IPS-18a (cell line): ENCODE data around the gene NOXRED1.
"Not testable (repeated sequence)": the region's sequence is repeated elsewhere in the genome, so short reads cannot be mapped to it uniquely, and the experiment has no call there.

ENCODE experiments used
- H3K27ac ChIP-seq: one replicate; pipeline ENCODE4 v1.5.1; 2013; ENCODE audit warnings: low read length
- H3K27me3 ChIP-seq: one replicate; pipeline ENCODE4 v1.6.1; 2013; ENCODE audit warnings: mild to moderate bottlenecking, low read length; ENCODE audit not compliant: control insufficient read depth, insufficient read depth
- H3K36me3 ChIP-seq: one replicate; pipeline ENCODE4 v1.6.1; 2013; ENCODE audit warnings: low read depth, low read length; ENCODE audit not compliant: control insufficient read depth
- H3K4me1 ChIP-seq: one replicate; pipeline ENCODE4 v1.6.1; 2013; ENCODE audit warnings: low read depth, low read length; ENCODE audit not compliant: control insufficient read depth
- H3K4me3 ChIP-seq: one replicate; pipeline ENCODE4 v1.5.1; 2013; ENCODE audit warnings: low read length
- H3K9ac ChIP-seq: one replicate; pipeline ENCODE4 v1.6.1; 2013; ENCODE audit warnings: mild to moderate bottlenecking, low read length, moderate library complexity
- H3K9me3 ChIP-seq: one replicate; pipeline ENCODE4 v1.6.1; 2013; ENCODE audit warnings: low read depth, low read length; ENCODE audit not compliant: control insufficient read depth

The NOXRED1 gene

GRCh38 chr14:77442196-77442595 lies 18.9 kb upstream of the NOXRED1 start:
- Histone ChIP-seq H3K4me3 (no peak overlapping the region), H3K27ac (no peak overlapping the region), H3K4me1 (no peaks in the 10 kb centered on the region), H3K9me3 (no peaks in the 10 kb centered on the region), H3K9ac (no peak overlapping the region), H3K36me3 (peaks cover 26% of the 10 kb centered on the region), H3K27me3 (no peaks in the 10 kb centered on the region)

- Histone ChIP-seq H3K9ac (no peak overlapping the region), H3K9me3 (no peaks in the 10 kb centered on the region), H3K4me1 (no peaks in the 10 kb centered on the region), H3K27me3 (no peaks in the 10 kb centered on the region), H3K4me3 (no peak overlapping the region), H3K36me3 (peaks cover 34% of the 10 kb centered on the region), H3K27ac (no peak overlapping the region)
These were observed 16.5 kb upstream of the NOXRED1 start for GRCh38 chr14:77439861-77440260.

DNA sequence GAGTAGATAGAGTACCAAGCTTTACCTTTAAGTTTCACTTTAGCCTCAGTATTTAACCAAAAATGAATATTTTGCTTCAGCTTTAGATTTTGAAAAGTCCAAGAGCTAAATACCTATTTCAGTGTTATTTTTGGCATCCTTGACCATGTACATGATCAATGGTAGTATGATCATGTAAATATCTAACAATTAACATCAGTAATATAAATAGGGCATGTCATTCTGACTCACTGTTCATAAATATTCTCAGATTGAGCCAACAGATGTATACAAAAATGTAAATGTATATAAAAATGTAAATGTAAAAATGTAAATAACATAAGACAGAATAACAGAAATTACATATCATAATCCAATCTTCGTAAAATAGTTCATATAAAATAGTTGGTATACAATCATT lies 15.3 kb upstream of the NOXRED1 start:
- H3K36me3 ChIP-seq: peaks cover 37% of the 10 kb centered on the region

GRCh38 chr14:77436042-77436441 lies 12.7 kb upstream of the NOXRED1 start:
- no peak overlapping the region for H3K4me3 ChIP-seq
- H3K9me3 ChIP-seq: no peaks in the 10 kb centered on the region
- H3K9ac ChIP-seq: no peak overlapping the region
- no peaks in the 10 kb centered on the region for H3K4me1 ChIP-seq
- H3K27ac ChIP-seq: no peak overlapping the region
- peaks cover 14% of the 10 kb centered on the region for H3K36me3 ChIP-seq
- H3K27me3 ChIP-seq: no peaks in the 10 kb centered on the region

More for the DNA sequence above, 15.3 kb upstream of the NOXRED1 start:
- Histone ChIP-seq H3K9ac (no peak overlapping the region), H3K27ac (no peak overlapping the region), H3K4me1 (no peaks in the 10 kb centered on the region), H3K4me3 (no peak overlapping the region), H3K27me3 (no peaks in the 10 kb centered on the region), H3K9me3 (no peaks in the 10 kb centered on the region)

DNA sequence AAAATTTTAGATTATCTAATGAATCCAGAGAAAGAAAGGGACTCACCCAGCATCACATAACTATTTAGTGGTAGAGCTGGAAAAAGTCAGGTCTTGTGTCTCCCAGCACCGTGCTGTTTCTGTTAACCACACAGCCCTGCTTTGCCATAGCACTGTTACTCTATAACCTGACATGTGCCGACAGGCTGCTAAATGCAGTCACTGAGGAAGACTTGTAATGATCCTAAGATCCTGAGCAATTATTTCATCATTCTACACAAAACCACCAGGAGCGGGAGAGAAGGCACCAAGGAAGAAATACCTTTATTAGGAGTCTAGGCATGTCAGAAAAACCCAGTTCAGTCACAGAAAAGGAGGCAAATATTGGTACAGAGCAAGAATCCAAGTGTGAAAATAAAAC lies 3.1 kb upstream of the NOXRED1 start:
- Histone ChIP-seq H3K9ac (no peak overlapping the region), H3K9me3 (no peaks in the 10 kb centered on the region), H3K27ac (no peak overlapping the region), H3K4me1 (peaks cover 11% of the 10 kb centered on the region), H3K36me3 (peaks cover 20% of the 10 kb centered on the region), H3K4me3 (no peak overlapping the region), H3K27me3 (no peaks in the 10 kb centered on the region)

DNA sequence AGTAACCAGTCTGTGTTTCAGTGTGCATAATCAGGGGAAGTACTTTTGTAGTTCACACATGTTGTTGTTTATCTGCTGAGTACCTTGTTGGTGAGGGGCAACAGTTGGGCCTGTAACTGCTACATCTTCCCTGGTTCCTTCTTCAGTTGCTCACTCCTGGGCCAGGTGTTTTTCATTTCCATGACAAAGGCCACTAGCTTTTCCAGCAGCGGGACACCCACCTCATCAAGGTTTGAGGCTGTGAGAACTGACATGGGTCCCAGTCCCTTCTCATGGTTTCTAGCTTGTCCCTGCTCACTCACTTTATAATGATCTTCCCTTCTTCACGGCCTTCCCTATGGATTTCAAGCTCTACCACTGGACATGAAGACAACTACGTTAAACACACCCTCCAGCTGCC lies 1.5 kb upstream of the NOXRED1 start:
- Histone ChIP-seq H3K9me3 (no peaks in the 10 kb centered on the region), H3K36me3 (peaks cover 20% of the 10 kb centered on the region), H3K9ac (no peak overlapping the region), H3K27ac (no peak overlapping the region), H3K4me3 (no peak overlapping the region), H3K27me3 (no peaks in the 10 kb centered on the region), H3K4me1 (peaks cover 11% of the 10 kb centered on the region)

- H3K4me1 ChIP-seq: peaks cover 11% of the 10 kb centered on the region
- H3K9ac ChIP-seq: no peak overlapping the region
- H3K27me3 ChIP-seq: no peaks in the 10 kb centered on the region
- H3K27ac ChIP-seq: no peak overlapping the region
- peaks cover 3% of the 10 kb centered on the region for H3K9me3 ChIP-seq
- H3K36me3 ChIP-seq: no peaks in the 10 kb centered on the region
- no peak overlapping the region for H3K4me3 ChIP-seq
These were observed 2.1 kb downstream of the NOXRED1 start for GRCh38 chr14:77421201-77421600.

GRCh38 chr14:77416836-77417235 lies 6.5 kb downstream of the NOXRED1 start:
- no peak overlapping the region for H3K9ac ChIP-seq
- H3K4me3 ChIP-seq: no peak overlapping the region
- H3K4me1 ChIP-seq: no peaks in the 10 kb centered on the region
- H3K27ac ChIP-seq: no peak overlapping the region
- H3K27me3 ChIP-seq: no peaks in the 10 kb centered on the region
- H3K9me3 ChIP-seq: peaks cover 3% of the 10 kb centered on the region
- H3K36me3 ChIP-seq: no peaks in the 10 kb centered on the region

DNA sequence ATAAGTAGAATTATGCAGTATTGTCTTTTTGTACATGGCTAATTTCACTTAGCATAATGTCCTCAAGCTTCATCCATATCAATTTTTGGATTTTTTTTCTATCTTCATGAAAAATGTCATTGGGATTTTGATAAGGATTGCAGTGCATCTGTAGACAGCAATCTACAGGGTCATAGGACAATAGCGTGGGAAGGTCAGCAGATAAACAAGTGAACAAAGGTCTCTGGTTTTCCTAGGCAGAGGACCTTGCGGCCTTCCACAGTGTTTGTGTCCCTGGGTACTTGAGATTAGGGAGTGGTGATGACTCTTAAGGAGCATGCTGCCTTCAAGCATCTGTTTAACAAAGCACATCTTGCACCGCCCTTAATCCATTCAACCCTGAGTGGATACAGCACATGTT lies 7.2 kb downstream of the NOXRED1 start:
- H3K9me3 ChIP-seq, H3K36me3 ChIP-seq, H3K27me3 ChIP-seq, H3K4me1 ChIP-seq, H3K27ac ChIP-seq, H3K4me3 ChIP-seq, H3K9ac ChIP-seq: not testable (repeated sequence)

DNA sequence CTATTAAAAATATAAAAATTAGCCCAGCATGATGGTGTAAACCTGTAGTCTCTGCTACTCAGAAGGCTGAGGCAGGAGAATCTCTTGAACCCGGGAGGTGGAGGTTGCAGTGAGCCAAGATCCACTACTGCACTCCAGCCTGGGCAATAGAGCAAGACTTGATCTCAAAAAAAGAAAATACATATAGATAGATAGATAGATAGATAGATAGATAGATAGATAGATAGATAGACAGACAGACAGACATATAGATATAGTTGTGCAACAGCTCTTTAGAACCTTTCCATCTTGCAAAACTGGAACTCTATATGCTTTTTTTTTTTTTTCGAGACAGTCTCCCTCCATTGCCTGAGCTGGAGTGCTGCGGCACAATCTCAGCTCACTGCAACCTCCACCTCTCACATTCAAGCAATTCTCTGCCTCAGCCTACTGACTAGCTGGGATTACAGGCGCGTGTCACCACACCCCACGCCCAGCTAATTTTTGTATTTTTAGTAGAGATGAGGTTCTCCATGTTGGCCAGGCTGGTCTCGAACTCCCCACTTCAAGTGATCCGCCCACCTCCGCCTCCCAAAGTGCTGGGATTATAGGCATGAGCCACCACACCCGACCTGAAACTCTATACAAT lies 7.8 kb downstream of the NOXRED1 start:
- not testable (repeated sequence) for H3K9ac ChIP-seq, H3K9me3 ChIP-seq, H3K27ac ChIP-seq, H3K27me3 ChIP-seq, H3K36me3 ChIP-seq, H3K4me1 ChIP-seq, H3K4me3 ChIP-seq

DNA sequence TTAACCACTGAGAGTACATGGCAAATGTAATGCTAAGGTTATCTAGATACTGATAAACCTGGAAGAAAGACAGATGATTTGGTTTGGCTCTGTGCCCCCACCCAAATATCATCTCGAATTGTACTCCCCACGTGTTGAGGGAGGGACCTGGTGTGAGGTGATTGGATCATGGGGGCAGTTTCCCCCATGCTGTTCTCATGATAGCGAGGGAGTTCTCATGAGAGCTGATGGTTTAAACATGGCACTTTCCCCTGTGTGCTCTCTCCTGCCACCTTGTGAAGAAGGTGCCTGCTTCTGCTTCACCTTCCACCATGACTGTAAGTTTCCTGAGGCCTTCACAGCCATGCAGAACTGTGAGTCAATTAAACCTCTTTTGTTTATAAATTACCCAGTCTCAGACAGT lies 14.2 kb downstream of the NOXRED1 start:
- no peaks in the 10 kb centered on the region for H3K4me1 ChIP-seq
- H3K36me3 ChIP-seq: no peaks in the 10 kb centered on the region
- H3K4me3 ChIP-seq: no peak overlapping the region
- no peaks in the 10 kb centered on the region for H3K27me3 ChIP-seq
- H3K27ac ChIP-seq: no peak overlapping the region
- H3K9ac ChIP-seq: no peak overlapping the region
- no peaks in the 10 kb centered on the region for H3K9me3 ChIP-seq

GRCh38 chr14:77407158-77407557 lies 16.2 kb downstream of the NOXRED1 start:
- Histone ChIP-seq H3K36me3 (no peaks in the 10 kb centered on the region), H3K27ac (no peak overlapping the region), H3K9me3 (no peaks in the 10 kb centered on the region), H3K27me3 (no peaks in the 10 kb centered on the region), H3K4me1 (no peaks in the 10 kb centered on the region), H3K9ac (no peak overlapping the region), H3K4me3 (no peak overlapping the region)
